HL-60 (cell line): ENCODE data around the gene B3GNT3.

Experiments
- GABPA ChIP-seq: IDR thresholded peaks from 2 replicates; pipeline ENCODE4 v1.6.1; 2012; ENCODE audit warnings: low read depth
- POLR2AphosphoS5 ChIP-seq: IDR thresholded peaks from 2 replicates; pipeline ENCODE4 v1.6.1; 2012; ENCODE audit warnings: low read depth
- TF ChIP-seq, protein P1 (sequence below): IDR thresholded peaks from one replicate; pipeline ENCODE4 v1.5.1; 2011; ENCODE audit warnings: low read length, control low read depth, inconsistent platforms; ENCODE audit not compliant: insufficient read depth

GRCh38 chr19:17795495-17795856, 538 bp downstream of the B3GNT3 start:
- TF ChIP-seq, protein P1, sequence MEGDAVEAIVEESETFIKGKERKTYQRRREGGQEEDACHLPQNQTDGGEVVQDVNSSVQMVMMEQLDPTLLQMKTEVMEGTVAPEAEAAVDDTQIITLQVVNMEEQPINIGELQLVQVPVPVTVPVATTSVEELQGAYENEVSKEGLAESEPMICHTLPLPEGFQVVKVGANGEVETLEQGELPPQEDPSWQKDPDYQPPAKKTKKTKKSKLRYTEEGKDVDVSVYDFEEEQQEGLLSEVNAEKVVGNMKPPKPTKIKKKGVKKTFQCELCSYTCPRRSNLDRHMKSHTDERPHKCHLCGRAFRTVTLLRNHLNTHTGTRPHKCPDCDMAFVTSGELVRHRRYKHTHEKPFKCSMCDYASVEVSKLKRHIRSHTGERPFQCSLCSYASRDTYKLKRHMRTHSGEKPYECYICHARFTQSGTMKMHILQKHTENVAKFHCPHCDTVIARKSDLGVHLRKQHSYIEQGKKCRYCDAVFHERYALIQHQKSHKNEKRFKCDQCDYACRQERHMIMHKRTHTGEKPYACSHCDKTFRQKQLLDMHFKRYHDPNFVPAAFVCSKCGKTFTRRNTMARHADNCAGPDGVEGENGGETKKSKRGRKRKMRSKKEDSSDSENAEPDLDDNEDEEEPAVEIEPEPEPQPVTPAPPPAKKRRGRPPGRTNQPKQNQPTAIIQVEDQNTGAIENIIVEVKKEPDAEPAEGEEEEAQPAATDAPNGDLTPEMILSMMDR: no peak
- no peak for TF ChIP-seq GABPA
- TF ChIP-seq POLR2AphosphoS5: no peak
